HEK293 (cell line): ENCODE data around the gene TMEM135.

Experiments used
- CTCF ChIP-seq: fragments of 450-650 bp; formaldehyde crosslinking; IDR thresholded peaks from 2 replicates; pipeline ENCODE4 v1.5.1; 2016; ENCODE audit warnings: missing biosample characterization, missing genetic modification characterization
- TCF7L2 ChIP-seq: IDR thresholded peaks from 2 replicates; pipeline ENCODE4 v1.6.1; 2011; ENCODE audit warnings: low read depth, mild to moderate bottlenecking, inconsistent platforms, low read length, moderate library complexity, borderline replicate concordance
- ZFP37 ChIP-seq: fragments of 450-650 bp; formaldehyde crosslinking; IDR thresholded peaks from 2 replicates; pipeline ENCODE4 v1.5.1; 2016; ENCODE audit warnings: missing biosample characterization, missing genetic modification characterization

- TF ChIP-seq ZFP37 = no peak
- TF ChIP-seq CTCF (tag by site-specific recombination) = no peak
- TF ChIP-seq TCF7L2 = no peak
Observed at GRCh38 chr11:87143641-87144040, 105.9 kb downstream of the TMEM135 start.
